ENCODE results near the gene ATP5IF1.

The ATP5IF1 gene

DNA sequence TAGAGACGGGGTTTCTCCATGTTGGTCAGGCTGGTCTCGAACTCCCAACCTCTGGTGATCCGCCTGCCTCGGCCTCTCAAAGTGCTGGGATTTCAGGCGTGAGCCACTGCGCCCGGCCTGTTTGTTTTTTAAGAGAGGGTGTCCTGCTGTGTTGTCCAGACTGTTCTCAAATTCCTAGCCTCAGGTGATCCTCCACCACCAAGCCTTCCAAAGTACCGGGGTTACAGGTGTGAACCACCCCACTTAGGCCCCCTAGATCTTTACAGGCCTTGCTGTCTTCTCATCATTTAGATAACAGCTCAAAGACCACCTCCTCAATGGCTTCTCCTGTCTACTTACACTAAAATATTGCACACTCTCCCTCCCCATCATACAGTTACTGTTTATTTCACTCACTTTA is 29.7 kb downstream of the ATP5IF1 start:
- no peak for DNase-seq (ENCODE audit: low spot score)

DNA sequence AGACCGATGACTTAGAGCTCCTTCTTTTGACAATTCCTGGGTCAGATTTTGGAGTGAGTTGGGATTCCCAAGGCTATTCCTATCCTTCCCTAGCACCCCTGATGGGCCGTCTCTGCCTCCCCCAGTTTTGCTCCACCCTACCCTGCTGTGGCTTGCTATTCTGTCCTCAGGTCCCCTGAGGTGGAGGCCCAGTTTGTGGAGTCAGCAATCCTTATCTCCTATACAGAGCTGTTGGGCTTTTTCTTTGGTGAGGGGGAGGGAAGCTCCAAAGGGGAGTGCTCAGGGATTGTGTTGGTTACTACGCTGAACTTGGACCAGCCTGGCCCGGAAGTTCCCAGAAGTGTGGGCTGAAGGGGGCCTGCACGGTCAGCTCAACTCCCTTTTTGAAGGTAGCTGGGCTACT is 31.0 kb downstream of the ATP5IF1 start:
- no peak for DNase-seq (ENCODE audit: low spot score)

DNA sequence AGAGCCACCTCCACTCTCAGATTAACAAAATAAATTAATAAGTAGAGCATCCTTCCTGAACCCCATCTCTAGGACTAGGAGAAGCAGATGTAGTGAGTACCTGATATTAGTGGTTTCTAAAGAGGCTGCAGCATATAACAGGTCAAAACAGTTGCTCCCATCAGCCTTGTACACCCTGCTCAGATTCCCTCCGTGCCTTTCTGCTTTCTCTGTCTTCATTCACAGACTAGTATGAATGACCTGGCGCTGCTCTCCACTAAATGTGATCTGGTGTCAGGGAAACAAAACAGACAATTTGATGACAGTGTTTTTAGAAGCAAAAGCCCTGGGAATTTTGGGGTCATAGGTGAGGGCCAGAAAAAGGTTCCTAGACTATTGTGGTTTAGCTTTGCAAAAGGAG is 31.7 kb downstream of the ATP5IF1 start:
- no peak for DNase-seq (ENCODE audit: low spot score)

DNA sequence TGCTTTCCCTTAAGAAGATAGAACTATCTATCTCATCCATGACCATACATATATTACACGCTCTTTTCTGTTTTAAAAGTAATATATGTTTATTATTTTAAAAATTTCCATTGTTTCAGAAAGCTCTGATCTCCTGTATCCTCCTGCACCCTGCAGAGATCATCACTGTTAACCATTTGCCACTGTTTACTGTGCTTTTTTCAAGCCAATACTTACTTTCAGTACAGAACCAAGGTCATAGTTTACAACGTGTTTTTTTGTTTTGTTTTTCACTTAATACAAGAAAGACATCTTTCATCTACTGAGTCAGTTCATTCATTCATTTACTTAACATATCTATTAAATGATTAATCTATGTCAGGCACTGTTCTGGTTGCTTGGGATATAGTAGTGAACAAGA is 33.6 kb downstream of the ATP5IF1 start:
- DNase-seq (ENCODE audit: low spot score), result no peak

DNA sequence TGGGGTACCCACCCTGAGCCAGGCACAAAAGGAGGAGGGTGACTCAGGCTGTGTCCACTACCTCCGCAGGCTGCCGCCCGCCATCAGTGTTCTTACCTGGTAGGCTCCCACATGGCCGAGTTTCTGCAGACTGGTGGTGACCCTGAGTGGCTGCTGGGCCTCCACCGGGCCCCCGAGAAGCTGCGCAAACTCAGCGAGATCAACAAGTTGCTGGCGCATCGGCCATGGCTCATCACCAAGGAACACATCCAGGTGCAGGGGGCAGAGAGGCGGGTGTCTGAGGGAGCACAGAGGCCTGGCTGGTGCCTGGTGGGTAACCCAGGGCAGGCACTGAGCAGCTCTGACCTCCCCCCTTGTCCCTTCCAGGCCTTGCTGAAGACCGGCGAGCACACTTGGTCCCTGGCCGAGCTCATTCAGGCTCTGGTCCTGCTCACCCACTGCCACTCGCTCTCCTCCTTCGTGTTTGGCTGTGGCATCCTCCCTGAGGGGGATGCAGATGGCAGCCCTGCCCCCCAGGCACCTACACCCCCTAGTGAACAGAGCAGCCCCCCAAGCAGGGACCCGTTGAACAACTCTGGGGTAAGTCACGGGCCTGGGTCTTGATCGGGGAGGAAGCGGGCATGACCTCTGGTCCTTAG is 36.4 kb downstream of the ATP5IF1 start:
- no peak for DNase-seq (ENCODE audit: low spot score)

DNA sequence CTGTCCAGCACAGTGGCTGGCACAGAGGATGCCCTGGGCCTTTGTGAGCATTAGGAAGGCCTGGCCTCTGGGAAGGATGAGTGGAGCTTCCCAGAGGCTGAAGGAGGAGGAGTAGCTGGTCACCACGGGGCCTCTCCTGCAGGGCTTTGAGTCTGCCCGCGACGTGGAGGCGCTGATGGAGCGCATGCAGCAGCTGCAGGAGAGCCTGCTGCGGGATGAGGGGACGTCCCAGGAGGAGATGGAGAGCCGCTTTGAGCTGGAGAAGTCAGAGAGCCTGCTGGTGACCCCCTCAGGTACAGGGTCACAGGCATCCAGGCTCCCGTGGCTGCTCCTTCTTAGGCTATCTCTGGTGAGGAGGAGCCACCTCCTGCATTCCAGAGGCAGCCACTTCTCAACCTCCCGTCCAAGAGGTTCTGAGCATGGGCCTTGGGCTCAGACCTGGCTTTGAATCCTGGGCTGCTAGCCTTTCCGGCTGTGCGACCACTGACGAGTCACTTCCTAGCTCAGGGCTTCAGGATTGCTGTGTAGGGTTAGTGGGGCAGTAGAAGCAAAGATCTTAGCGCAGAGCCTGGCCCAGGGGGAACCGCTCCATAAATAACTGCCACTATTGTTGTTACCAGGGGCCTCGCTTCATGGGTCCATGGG is 37.4 kb downstream of the ATP5IF1 start:
- DNase-seq (ENCODE audit: low spot score), result no peak

DNA sequence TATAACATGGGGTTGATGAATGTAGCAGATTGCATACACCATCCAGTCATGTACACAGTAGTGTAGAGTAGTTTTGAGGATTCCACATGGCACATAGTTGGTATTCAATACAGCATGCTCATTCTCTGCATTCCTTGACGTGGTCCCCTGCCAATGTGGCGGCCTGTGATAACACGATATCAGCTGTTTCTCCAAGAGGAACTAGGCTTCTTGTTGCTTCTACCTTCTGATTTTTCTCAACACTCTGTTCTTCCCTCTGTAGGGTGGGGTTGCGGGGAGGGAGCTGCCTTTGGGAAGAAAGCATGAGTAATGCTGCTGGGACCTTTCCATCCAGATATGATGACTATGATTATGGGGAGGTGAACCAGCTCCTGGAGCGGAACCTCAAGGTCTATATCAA is 42.8 kb downstream of the ATP5IF1 start:
- DNase-seq (ENCODE audit: low spot score), result no peak

DNA sequence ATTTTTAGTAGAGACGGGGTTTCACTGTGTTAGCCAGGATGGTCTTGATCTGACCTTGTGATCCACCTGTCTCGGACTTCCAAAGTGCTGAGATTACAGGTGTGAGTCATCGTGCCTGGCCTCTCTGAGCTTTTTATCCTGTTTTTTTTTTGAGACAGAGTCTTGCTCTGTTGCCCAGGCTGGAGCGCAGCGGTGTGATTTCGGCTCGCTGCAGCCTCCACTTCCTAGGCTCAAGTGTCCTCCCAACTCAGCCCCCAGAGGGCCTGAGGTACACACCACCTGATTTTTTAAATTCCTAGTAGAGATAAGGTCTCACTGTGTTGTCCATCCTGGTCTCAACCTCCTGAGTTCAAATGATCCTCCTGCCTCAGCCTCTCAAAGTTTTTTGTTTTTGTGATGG is 43.8 kb downstream of the ATP5IF1 start:
- no peak for DNase-seq (ENCODE audit: low spot score)

DNA sequence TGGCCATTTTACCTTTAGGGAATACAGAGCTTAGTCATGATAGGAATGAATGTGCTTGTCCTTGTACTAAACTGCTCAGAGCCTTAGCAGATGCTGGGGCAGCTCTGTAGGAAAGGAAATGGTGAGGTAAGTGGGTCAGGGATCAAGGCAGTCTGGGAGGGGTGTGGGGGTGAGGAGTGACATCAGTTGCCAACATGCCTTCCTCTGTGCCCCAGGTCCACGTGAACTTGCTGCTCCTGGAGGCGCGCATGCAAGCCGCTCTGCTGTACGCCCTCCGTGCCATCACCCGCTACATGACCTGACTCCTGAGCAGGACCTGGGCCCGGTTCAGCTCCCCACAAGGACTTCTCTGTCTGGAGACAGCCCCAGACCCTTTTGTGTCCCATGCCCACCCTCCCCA is 44.6 kb downstream of the ATP5IF1 start:
- DNase-seq (ENCODE audit: low spot score), result no peak

DNA sequence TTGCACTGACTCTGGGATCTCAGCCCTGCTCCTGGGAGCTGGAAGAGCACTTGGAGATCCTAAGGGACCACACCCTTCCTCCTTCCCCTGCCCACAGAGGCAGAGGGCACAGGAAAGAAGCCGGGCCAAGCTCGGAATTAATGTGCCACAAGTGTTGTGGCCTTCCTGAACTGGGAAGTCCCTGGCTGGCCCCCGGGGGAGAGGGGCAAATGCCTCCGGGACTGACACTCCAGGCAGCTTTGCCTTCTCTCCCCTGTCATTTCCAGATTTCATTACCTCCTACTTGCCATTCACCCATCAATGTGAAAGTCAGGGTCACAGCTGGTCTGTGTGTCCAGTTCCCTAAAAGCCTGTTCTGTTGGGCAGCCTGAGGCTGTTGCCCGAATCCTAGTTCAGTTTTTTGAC is 45.1 kb downstream of the ATP5IF1 start:
- DNase-seq (ENCODE audit: low spot score), result no peak

DNA sequence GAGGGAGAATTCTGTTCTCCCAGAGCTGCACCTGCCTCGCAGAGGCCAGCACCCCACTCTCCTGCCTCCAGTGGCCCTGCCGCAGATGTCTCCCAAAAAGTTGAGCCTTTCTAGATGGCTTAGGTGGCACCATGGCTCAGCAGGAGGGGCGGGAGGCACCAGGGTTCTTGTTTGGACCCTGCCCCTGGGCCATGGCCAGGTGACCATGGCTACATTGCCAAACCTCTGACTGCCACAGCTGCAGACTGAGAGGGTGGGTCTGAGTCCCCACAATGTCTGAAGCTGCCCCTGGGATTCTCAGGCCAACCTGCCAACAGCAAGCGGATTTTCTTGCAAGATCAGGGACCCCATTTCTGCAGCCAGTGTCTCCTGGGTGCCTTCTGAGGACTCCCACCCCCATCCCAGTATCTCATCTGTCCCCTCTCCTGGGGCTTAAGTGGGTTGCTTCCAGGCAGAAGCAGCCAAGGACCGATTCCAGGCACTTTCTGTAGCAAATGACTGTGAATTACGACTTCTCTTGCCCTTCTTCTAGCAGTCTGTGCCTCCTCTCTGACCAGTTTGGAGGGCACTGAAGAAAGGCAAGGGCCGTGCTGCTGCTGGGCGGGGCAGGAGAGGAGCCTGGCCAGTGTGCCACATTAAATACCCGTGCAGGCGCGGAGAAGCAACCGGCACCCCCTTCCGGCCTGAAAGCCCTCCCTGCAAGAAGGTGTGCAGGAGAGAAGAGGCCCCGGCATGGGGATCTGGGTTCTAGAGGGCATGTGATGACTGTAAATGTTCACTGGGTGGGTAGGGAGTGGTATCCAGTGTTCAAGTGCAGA is 45.9 kb downstream of the ATP5IF1 start:
- no peak for DNase-seq (ENCODE audit: low spot score)

DNA sequence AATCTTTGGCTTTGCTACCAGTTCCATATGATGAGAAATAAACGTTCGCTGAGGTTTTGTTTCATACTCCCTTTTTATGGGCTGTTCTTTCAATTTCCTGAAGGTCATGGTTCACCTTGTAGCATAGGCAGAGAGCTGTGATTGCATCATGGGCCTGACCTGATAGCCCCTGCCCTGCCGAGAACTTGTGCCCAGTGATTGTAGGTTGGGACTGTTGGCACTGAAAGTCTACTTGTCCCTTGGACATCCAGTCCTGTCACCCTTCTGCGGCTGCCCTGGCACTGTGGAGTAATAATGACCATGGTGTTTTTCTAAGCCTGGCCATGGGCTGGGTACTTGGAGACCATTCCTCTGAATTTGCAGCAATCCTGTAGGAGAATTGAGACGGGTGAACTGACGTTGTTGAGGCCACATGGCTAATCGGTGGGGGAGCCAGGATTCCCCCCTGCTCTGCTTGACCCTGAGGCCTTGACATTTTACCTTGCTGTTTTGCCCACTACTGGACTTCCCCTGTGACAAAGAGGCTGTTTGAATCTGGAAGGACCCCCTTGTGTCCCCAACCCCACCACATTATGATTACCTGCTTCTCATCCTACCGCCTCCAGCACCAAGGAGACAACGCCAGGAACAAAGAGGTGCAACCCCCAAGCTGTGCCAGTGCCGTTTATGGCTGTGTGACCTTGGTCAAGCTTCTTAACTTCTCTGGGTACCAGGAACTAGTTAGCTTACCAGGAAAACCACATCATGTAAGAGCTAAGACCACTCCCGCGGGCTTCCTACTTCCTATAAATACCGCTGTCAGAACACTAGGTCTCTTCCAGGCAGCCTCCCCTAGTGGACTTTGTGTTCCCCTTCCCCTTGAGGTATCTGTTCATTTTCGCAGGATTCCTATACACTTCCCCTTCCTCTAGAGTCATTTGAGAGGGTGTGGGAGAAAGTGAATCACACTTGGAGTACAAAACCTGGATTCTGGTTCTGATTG is 46.8 kb downstream of the ATP5IF1 start:
- no peak for DNase-seq (ENCODE audit: low spot score)

DNA sequence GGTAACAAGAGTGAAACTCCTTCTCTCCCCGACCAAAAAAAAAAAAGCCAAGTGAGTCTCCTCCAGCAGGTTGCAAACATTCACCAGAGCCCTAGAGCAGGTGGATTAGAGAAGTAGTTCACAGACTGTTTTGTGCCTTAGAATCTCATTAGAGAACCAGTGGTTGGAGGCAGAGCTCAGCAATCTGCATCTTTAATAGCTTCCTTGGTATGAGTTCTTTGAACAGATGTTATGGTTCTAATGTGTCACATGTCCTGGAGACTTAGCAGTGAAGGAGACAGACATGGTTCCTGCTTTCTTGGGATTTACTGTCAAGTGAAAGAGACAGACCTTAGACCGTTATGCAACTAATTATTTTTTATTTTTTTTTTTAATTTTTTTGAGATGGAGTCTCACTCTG is 50.2 kb downstream of the ATP5IF1 start:
- DNase-seq (ENCODE audit: low spot score), result no peak
